GM19193 (cell line): ENCODE measurements around the gene IFNA2.

Experiments used
- POLR2A ChIP-seq: IDR thresholded peaks from 4 replicates; pipeline ENCODE4 v1.6.1; 2011; ENCODE audit not compliant: insufficient read depth, insufficient read length; ENCODE audit errors: extremely low read depth

Gene IFNA2

GRCh38 chr9:21399956-21400355 lies 14.8 kb upstream of the IFNA2 start:
- TF ChIP-seq POLR2A = no peak

GRCh38 chr9:21398955-21399489 lies 13.8 kb upstream of the IFNA2 start:
- no peak for TF ChIP-seq POLR2A

GRCh38 chr9:21395778-21396717 lies 10.8 kb upstream of the IFNA2 start:
- no peak for TF ChIP-seq POLR2A

GRCh38 chr9:21392270-21392669 lies 7.1 kb upstream of the IFNA2 start:
- TF ChIP-seq POLR2A = no peak

GRCh38 chr9:21383627-21384026 lies 1.6 kb downstream of the IFNA2 start:
- TF ChIP-seq POLR2A = no peak

- TF ChIP-seq POLR2A = no peak
These were observed 3.5 kb downstream of the IFNA2 start for GRCh38 chr9:21381448-21382339.

- no peak for TF ChIP-seq POLR2A
These were observed 17.2 kb downstream of the IFNA2 start, which contains the start of gene IFNA13 for GRCh38 chr9:21367957-21368356. TSS of gene IFNA13 (minus strand) at chr9:21368057. CDS start at chr9:21368010, 47 bp downstream.

GRCh38 chr9:21362287-21362686 lies 22.9 kb downstream of the IFNA2 start:
- TF ChIP-seq POLR2A = no peak

GRCh38 chr9:21357479-21358460 lies 27.4 kb downstream of the IFNA2 start:
- TF ChIP-seq POLR2A = no peak

- no peak for TF ChIP-seq POLR2A
These were observed 34.4 kb downstream of the IFNA2 start, which contains the start of gene IFNA6 for GRCh38 chr9:21350787-21351186. TSS of gene IFNA6 (minus strand) at chr9:21350887. CDS start at chr9:21350887, 0 bp downstream.

- no peak for TF ChIP-seq POLR2A
These were observed 36.7 kb downstream of the IFNA2 start for GRCh38 chr9:21348430-21348970.

GRCh38 chr9:21340735-21341134 lies 44.5 kb downstream of the IFNA2 start:
- TF ChIP-seq POLR2A = no peak

- TF ChIP-seq POLR2A = no peak
These were observed 48.7 kb downstream of the IFNA2 start for GRCh38 chr9:21336457-21336856.

GRCh38 chr9:21334701-21335632 lies 50.2 kb downstream of the IFNA2 start, which contains the start of gene KLHL9:
TSS of gene KLHL9 (minus strand) at chr9:21335404. CDS start at chr9:21334859, 545 bp downstream.
- TF ChIP-seq POLR2A = peak; percentile 88
